ENCODE data around the gene NRXN3. TPM values are rescaled to one million over a fixed set of nuclear protein-coding genes. Genes with fewer than 3 reads are reported as not detected.

NRXN3 gene
- total RNA-seq, 1 donor from 2014 or later = 4.1 TPM

DNA sequence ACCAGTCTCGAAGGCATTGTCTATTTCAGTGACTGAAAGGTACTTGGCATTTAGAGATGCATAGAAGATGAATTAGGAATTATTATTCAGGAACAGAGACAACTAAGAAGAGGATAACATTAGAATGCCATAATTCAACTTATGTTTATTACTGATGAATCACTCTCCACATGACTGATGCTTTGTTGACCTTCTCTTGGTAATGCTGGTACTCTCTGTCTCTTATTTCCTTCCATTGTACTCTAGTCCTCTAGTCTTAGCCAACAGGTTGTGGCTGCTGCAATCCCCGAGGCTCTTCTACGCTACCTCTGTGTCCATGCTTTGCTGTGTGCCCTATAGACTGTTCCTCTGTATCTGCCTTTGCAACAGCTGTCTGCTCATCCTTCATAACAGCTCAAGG, 652.9 kb downstream of the NRXN3 start:
- intact Hi-C loops (cut with DNase I) = no loop called here
- DNase-seq (ENCODE audit: low spot score) = no peak

DNA sequence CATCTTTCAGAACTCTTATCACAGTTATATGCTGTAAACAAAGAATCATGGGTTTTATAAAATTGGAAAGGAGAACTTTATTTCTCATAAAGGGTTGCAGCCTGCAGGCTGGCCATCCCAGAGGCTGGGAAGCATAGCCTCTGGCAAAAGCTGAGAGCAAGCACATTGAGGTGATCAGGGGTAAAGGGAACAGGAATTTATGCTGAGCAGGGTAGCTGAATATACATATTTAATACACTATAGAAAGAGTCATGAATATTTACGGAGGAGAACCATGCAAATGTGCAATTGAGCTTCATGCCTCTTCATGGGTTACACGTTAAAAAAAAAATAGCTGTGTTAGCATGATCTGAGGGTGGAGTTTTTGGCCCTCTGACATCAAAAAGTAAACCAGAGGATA, 653.3 kb downstream of the NRXN3 start:
- no peak for DNase-seq (ENCODE audit: low spot score)
- intact Hi-C loops (cut with DNase I) = no loop called here

DNA sequence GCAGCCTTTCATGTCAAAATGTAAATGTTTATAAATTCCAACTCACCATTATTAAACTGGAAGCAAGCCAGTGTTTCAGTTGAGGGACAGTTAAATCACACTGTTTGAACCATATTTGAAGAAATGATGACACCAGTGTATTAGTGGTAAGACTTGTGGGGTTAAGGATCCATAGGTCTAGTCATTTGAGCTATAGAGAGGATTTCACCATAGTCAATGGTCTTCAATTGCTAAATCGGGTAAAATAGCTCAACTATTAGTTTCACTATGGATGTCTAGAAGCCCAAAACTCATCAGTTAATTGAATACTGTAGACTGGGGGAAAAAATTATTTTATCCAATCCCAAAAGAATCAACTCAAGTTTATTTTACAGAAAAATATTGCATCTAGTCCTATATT, 659.1 kb downstream of the NRXN3 start:
- intact Hi-C loops (cut with DNase I) = no loop called here
- no peak for DNase-seq (ENCODE audit: low spot score)

DNA sequence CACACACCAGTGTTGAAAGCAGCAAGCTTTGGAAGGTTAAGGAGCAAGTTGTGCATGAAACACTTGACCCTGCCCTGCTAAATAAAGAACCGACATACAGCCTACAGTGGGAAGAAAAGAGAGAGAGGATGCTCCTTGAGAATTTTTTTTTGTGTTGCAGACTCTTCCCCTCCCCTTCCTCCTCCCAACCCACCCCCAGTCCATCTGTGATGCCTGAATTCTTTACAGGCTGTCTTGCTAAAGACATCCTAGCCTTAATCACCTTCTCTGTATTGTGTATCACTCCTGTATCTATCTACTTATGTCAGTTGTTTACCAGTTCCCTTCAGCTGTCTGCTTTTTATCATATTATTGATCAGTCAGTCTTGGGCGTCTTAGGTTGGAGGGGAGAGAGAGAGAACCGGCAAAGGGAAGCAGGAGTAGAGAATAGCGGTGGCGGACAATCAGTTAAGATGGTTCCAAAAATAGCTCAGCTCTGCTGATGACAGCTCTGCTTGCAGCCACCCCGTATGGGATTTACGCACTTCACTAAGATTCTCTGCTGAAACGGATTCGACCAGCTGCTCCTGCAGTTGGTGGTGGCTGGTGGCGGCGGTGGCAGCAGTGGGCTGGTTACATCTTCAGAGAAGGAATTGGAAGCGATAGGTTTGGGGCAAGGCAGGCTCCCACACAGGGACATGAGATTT, 664.7 kb downstream of the NRXN3 start:
- intact Hi-C loops (cut with DNase I) = no loop called here
- no peak for DNase-seq (ENCODE audit: low spot score)

- intact Hi-C loops (cut with DNase I) = no loop called here
- no peak for DNase-seq (ENCODE audit: low spot score)
These were observed 665.7 kb downstream of the NRXN3 start for GRCh38 chr14:78835909-78836308.

DNA sequence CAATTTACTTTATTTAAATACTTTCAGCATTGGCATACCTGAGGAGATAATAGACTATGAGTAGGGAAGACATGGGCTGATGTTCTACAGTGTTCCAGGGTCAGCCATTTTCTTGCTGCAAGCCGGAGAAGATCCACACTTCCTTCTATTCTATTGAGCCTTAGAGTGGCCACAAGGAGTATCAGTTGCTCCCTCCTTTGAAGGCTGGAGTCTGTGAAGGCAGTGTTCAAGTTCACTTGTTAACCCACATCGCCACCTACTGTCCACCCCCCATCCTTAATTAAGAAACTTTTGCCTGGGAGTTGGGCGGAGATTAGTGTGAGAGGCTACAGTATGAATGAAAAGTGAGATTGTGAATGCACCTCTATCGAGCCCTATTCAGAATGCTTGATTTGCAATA, 666.6 kb downstream of the NRXN3 start:
- no peak for DNase-seq (ENCODE audit: low spot score)
- intact Hi-C loops (cut with DNase I) = no loop called here

DNA sequence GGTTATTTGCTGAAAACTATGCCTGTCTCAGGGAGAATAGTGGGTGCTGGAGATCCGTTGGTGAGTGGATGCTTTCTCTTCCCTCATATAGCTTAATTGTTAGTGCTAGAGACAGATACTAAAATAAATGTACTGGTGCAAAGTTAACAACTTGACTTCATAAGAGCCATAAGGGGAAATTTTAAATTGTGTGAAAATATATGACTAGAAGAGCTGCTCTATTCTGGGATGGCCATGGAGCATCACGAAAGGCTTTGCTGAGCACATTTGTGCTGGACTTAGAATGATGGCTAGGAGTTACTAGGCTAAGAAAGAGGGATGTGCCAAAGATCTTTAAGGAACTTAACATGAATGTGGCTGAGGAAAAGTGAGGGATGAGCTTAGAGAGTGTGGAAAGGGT, 668.8 kb downstream of the NRXN3 start:
- intact Hi-C loops (cut with DNase I) = no loop called here
- no peak for DNase-seq (ENCODE audit: low spot score)

- intact Hi-C loops (cut with DNase I) = no loop called here
- no peak for DNase-seq (ENCODE audit: low spot score)
These were observed 670.7 kb downstream of the NRXN3 start for GRCh38 chr14:78840898-78841297.

DNA sequence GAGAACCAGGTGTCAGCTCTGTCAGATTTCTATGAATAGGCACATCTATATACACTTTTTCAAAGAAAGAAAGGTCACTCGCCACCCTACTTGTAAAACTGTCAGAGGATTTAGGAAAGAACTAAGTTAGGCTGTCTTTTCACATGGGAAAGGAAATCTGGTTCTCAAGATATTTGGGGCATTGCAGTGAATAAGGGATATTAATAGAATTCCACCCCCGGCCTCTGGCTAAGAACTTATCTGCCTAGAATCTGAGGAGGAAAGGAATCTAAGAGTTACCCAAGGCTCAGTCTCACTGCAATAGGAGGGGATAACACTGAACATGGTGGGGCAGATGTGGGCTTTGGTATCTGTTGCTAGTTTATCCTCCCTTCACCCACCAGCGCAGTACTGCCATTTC, 677.6 kb downstream of the NRXN3 start:
- no peak for DNase-seq (ENCODE audit: low spot score)
- intact Hi-C loops (cut with DNase I) = no loop called here

- no peak for DNase-seq (ENCODE audit: low spot score)
- intact Hi-C loops (cut with DNase I) = no loop called here
These were observed 678.2 kb downstream of the NRXN3 start for GRCh38 chr14:78848234-78848820.

DNA sequence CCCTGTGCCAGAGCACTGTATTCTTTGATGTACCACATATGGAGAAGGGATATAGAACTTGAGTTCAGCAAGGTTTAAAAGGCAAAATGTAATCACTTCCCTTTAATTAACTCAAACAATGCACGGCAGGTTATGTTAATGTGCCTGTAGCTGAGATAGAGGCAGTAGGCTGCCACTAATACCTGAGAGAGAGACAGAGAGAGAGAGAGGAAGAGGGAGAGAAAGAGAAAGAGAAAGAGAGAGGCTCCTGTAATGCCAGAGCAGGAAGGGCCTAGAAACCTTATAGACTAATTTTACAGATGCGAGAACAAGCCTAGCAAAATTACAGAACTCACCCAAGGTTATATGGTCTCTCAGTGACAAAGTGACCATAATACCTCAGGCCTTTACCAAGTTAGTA, 679.8 kb downstream of the NRXN3 start:
- intact Hi-C loops (cut with DNase I) = no loop called here
- no peak for DNase-seq (ENCODE audit: low spot score)

GRCh38 chr14:78851189-78851588, 681.0 kb downstream of the NRXN3 start:
- DNase-seq (ENCODE audit: low spot score) = no peak
- intact Hi-C loops (cut with DNase I) = no loop called here

GRCh38 chr14:78852040-78852439, 681.9 kb downstream of the NRXN3 start:
- intact Hi-C loops (cut with DNase I) = no loop called here
- no peak for DNase-seq (ENCODE audit: low spot score)

DNA sequence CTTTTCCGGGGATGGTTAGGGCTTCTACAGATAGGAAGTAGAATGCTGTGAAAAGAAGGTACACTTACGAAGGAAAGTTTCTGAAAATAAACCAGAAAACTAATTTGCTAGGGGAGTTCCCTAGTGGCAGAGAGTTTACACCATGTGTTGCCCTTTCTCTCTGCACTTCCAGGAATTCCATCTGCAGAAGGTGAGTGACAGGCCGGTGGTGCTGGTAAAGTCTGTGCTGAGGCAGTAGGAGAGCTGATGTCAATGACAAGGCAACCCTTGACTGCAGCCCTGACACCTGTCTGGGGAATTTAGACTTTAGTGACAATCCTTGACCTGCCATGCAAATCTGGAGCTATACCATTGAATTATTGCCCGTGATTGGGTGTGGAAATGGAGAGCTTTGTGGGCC, 687.8 kb downstream of the NRXN3 start:
- DNase-seq (ENCODE audit: low spot score) = no peak
- intact Hi-C loops (cut with DNase I) = no loop called here

GRCh38 chr14:78863143-78863542, 693.0 kb downstream of the NRXN3 start:
- DNase-seq (ENCODE audit: low spot score) = no peak
- intact Hi-C loops (cut with DNase I) = no loop called here

GRCh38 chr14:78872837-78873236, 702.7 kb downstream of the NRXN3 start:
- no peak for DNase-seq (ENCODE audit: low spot score)
- intact Hi-C loops (cut with DNase I) = no loop called here

- intact Hi-C loops (cut with DNase I) = no loop called here
These were observed 703.4 kb downstream of the NRXN3 start for GRCh38 chr14:78873581-78873980.

GRCh38 chr14:78875049-78875448, 704.9 kb downstream of the NRXN3 start:
- intact Hi-C loops (cut with DNase I) = no loop called here
- no peak for DNase-seq (ENCODE audit: low spot score)

More at GRCh38 chr14:78873581-78873980, 703.4 kb downstream of the NRXN3 start:
- no peak for DNase-seq (ENCODE audit: low spot score)

DNA sequence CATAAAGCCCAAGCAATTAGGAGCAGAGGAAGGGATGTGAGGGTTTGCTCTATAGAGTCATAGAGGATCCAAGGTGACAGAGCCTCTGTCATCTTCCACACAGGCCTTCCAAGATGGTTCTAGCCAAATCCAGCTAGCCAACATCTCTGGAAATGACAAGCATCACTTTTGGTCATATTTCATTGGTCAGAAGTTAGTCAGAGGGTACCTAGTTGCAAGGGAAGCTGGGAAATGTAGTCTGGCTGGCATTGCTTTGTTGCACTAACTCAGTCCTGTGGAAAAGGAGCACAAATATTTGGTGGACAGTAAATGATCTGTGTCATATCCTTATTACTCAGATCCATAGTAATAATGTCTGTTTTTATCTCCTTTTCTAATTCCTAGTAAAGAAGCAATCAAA, 715.7 kb downstream of the NRXN3 start:
- no peak for DNase-seq (ENCODE audit: low spot score)
- intact Hi-C loops (cut with DNase I) = no loop called here

- intact Hi-C loops (cut with DNase I) = no loop called here
- DNase-seq (ENCODE audit: low spot score) = no peak
These were observed 727.3 kb downstream of the NRXN3 start for GRCh38 chr14:78897443-78897842.

DNA sequence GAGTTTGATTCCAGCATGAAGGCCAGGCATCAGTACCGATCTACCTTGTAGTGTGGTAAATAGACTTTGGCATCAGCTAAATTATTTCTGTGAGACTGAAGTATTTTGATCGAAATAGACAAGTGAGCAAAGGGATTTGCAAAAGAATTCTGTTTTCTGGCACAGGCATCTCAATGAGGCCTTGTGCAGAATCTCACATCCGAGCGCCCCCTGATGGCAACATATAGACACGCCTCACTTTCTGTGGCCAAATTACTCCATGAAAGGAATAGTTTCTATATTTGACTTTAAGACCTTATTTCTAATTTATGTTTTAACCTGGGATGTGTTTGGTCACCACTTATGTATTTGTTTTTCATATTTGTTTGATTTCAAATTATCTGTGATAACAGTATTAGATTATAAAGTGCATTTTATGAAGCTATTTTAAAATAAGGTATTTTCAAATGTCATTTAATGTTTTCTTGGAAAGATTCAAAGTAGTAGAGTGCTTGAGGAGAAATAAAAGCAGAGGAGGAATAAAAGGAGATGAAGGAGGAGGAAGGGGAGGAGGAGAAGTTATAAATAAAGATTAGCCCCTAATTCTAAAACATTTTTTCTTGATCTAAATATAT, 731.9 kb downstream of the NRXN3 start:
- no peak for DNase-seq (ENCODE audit: low spot score)
- intact Hi-C loops (cut with DNase I) = no loop called here
